HG03175 (cell line): ENCODE measurements around the gene ECSIT.

ENCODE experiments used
- ATAC-seq: cut with Tn5 transposase; IDR thresholded peaks from one replicate; pipeline ENCODE4 v1.9.1; 2021; ENCODE audit warnings: mild to moderate bottlenecking, moderate library complexity; ENCODE audit not compliant: unreplicated experiment

The ECSIT gene

DNA sequence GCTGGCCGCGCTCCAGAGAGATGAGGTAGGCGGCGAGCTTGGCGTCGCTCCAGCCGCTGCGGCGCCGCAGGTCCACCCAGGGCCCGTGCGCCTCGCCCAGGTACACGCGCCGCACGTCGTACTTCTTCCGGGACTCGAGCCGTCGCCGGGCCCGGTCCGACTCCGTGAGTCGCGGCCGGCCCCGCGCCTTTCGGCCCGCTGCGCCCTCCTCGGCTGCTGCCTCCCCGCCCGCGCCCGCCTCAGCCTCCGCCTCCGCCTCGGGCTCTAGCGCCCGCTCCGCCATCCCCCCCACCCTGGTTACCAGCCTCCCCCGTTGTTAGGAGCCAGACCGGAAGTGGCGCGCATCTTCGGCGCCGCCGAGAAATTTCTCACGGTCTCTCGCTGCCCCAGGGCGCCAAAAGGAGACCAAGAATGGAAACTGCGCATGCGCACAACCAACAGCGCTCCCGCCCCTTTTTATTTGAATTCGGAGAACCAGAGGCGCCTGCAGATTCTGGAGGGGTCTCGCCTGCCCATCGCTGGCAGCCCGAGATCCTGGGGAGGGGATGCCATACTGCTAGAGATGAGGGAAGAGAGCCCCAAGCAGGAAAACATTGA, 23.3 kb downstream of the ECSIT start, which contains the start of gene ZNF653:
TSS of gene ZNF653 (minus strand) at position 336 of the 597 bp plus-strand sequence. CDS start at position 283, 53 bp downstream.
- ATAC-seq, result peak; percentile 61

DNA sequence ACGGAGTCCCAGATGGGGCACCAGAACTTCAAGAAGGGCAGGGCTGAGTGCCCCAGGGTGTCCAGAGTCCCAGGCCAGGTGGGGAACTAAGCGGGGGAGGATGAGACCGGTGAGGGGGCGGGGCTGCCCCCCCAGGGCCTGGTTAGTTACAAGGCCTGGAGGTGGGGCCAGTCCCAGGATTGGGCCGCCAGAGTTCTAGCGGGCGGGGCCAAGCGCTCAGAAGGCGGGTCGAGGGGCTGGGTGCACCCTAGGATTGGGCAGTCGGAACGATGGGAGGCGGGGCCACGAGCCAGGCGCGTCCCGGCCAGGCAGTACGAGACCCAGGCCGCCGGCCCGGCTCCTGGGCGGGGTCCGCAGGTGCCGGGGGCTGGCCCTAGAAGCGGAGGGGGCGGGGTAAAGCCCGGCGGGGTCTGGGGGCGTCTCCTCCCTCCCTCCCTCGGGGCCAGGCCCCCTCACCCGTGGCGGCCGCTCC, 23.9 kb downstream of the ECSIT start:
- peak; percentile 87 for ATAC-seq

DNA sequence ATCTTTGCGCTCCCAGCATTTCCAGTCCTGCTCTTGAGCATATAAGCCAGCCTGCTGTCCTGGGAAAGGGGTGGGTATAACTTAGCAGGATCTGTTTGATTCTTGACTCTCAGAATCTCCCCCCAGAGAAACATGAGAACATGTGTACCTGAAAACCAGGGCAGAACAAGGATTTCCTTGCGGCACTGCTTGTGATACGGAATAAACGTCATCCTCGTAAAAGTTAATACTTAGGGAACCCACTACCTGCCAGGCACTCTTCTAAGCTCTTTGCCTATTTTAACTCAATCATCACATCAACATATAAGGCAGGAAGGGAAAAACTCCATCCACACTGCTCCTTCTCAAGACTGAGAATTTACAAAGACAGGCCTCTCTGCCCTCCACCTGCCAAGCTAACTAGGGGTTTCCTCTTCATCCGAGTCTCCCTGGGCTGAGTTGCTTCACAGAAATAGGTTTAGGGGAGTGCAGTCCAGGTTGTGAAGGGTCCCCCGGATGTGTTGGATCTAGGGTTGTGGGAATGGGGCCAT, 24.4 kb downstream of the ECSIT start:
- no peak for ATAC-seq

- ATAC-seq, result no peak
Observed at GRCh38 chr19:11499890-11500420, 29.0 kb downstream of the ECSIT start.

DNA sequence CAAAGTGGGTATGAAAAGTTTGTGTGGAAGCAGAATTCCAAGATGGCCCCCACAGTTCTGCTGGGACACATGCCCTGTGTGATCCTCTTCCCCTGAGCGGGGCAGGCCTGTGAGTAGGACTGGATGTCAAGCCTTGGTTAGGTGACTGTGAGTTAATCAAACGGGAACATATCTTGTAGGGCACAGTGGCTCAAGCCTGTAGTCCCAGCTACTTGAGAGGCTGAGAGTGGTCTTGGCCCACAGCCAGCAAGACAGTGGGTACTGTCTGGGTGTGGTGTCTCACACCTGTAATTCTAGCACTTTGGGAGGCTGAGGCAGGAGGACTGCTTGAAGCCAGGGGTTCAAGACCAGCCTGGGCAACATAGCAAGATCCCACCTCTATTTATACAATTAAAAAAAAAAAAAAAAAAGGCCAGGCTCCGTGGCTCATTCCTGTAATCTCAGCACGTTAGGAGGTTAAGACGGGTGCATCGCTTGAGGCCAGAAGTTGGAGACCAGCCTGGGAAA, 29.7 kb downstream of the ECSIT start:
- ATAC-seq, result no peak

DNA sequence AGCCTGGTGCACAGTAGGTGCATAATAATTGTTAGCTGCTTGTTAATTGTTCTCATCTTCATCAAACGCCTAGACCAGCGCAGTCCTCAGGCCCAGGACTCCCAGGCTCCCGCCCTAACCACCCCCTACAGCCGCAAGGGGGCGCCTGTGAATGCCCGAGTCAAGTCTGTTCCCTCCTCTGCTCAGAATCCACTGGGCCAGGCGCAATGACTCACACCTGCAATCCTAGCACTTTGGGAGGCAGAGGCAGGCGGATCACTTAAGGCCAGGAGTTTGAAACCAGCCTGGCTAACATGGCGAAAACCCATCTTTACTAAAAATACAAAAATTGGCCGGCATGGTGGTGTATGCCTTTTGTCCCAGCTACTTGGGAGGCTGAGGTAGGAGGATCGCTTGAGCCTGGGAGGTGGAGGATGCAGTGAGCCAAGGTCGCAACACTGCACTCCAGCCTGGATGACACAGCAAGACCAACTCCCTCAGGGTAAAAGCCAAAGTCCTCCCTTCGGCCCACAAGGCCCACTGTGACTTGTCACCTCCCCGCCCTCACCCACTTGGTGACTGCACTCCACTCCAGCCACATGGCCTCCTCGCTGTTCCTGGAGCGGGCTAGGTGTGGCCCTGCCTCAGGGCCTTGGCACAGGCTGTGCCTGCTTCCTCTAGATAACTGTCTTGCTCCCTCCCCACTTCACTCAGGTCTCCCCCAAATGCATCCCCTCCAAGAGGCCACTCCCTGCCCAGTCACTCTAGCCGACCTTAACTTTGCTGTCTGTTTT, 32.4 kb downstream of the ECSIT start:
- ATAC-seq, result no peak

DNA sequence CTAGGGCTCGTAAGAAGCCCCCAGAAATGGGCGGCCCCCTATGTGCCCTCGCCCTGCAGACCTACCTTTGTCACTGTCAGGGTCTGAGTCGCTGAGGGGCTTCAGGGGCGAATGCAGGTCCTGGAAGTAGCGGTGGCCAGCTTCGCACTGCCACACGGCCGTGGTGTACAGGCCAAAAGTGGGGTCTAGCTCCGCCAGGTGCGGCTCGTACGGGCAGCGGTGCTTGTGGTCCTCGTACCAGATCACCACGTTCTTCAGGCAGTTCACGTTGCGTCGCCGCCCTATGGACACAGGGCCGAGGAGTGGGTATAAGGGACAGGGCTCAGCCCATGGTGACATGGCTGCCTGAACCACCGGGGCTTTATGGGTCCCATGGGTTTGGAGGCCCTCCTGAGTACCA, 33.0 kb downstream of the ECSIT start:
- ATAC-seq, result no peak

- ATAC-seq, result no peak
Observed at GRCh38 chr19:11495481-11495880, 33.5 kb downstream of the ECSIT start.

GRCh38 chr19:11494634-11495285, 34.2 kb downstream of the ECSIT start:
- no peak for ATAC-seq

GRCh38 chr19:11489378-11489777, 39.6 kb downstream of the ECSIT start:
- ATAC-seq, result no peak

DNA sequence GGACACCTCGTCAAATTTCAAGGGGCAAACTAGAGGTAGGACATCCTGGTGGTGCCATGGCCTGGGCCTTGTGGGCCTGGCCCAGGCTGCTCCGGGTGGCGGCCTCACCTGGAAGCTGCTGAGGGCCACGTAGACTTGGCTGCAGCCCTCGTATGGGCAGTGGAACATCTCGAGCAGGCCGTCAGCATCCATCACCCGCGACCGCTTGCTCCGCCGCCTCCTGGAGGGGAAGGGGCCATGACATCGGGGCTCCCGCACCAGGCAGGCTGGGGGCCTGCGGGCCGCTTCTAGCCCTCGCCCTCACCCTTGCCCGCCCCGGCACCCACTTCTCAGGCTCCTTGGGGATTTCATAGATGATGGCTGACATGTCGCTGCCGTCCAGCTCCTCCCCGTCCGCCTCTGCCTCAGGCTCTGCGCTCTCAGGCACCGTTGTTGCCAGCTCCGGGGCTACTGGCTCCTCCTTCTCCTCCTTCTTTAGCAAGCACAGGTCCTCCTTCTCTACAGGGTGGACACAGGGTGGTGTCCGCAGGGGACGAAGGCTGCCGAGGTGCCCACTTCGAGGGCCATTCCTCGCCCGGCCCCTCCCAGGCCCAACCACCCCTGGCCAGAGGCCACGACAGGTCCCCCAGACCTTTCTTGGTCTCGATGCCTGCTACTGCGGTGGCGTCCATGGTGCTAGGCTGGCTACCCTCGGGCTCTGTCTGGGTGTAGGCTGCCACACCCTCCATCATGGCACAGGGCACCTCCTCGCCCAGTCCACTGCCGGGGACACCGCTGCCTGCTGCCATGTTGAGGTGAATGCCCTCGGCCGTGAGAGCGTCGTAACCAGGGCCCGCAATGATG, 42.1 kb downstream of the ECSIT start:
- no peak for ATAC-seq

DNA sequence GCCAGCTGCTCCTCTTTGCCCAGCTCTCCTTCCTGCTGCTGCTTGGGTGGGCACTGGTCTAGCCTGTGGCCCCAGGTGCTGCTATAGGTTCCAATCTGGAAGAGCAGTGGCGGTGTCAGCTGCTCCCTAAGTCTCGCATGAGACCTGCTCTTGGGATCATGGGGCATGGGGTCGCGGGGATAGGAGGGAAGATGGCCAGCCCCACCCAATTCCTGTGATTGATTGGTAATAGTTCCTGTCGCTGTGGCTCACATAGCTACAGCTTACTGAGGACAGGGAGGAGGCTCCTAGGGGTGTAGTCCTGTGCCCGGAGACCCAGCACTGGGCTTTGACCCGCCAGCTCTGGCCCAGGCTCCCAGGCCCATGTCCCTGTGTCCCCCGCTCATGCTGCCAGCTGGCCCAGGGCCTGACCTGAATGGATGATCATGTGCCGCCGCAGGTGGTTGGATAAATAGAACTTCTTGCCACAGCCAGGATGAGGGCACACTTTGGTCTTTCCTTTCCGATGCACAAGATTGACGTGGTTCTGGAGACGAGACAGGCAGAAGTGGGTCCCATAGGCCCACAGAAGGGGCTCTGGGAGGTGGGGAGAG, 43.6 kb downstream of the ECSIT start:
- ATAC-seq, result no peak

GRCh38 chr19:11483366-11484111, 45.4 kb downstream of the ECSIT start:
- no peak for ATAC-seq

GRCh38 chr19:11482384-11483050, 46.4 kb downstream of the ECSIT start:
- peak; percentile 58 for ATAC-seq

DNA sequence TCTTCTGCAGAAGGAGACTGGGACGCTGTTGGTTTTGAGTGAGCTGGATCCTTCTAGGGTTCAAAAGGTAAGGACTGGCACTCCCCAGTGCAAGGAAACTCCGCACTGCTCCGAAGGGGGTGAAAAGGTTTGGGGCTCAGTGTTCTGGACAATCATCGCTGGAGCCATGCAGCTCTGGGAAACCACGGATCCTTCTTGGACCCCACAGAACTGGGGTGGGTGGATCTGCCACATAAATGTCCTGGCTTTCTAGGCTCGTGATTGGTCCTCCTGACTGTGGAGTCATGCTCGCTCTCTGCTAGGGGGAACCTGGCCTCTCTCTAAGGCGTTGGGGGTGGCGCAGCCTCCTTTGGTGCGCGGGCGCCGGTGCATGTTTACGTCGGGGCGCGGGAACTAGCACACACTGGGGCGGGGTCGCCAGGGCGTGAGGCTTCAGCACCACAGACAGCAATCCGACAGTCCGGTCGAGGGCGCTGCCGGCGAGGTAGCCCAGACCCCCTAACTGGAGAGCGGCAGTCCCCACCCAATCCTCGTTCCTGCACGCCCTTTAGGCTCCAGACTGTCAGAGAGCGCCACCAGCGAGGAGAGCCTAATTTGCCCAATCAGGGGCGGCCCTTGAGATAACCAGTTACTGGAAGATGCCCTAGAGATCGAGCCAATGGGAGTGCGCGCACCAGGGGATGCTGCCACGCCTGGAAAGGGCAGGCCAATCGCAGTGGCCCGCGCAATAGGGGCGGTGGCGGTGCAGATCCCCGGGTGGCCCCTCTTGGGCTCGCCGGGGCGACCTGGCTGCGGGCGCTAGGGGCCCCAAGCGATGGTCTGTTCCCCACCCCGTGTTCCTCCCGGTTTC, 47.2 kb downstream of the ECSIT start:
- peak; percentile 56 for ATAC-seq

DNA sequence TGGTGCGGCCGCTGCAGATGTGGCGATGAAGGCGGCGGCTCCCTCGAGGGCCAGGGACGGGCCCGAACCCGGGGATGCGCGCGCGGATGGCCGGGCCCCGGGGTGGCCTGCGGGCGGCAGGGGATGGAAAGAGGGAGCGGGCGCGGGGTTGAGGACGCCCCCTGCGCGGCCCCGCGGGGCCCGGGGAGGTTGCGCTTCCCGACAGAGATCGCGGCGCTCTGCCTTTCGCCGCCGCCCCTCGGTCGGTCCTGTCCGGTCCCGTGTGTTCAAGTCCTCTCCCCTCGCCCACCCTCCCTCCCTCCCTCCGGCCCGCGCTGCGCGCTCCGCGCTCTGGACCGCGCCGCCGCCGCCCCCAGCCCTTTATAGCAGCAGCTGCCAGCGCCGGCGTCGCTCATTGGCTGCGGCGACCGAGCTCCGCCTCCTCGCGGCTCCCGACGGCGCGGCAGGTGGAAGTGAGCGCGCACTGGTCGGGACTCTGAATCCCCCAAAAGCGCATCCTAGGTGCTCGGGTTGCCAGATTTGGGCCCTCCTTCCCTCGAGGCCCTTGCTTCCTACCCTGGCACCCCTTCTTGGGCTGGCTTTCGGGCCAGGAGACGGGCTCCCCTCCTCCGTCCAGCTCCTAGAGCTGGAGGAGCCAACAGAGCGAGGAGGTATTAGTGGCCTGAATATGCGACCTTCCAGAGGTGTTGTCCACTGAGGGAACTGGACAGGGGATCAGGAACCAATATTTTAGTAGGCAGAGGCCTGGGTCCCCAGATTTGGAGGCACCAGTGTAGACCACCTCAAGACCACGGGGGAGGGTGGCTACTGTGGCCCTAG, 48.0 kb downstream of the ECSIT start, which contains the start of gene ELAVL3:
TSS of gene ELAVL3 (minus strand) at position 332 of the 819 bp plus-strand sequence. CDS start 438 bp downstream, outside the sequence.
- no peak for ATAC-seq
